Umbilical cord (tissue), 2 donors: ENCODE results near the gene PKDREJ. TPM values are rescaled to one million over a fixed set of nuclear protein-coding genes. Genes with fewer than 3 reads are reported as not detected.
"Not testable (repeated sequence)": the region's sequence is repeated elsewhere in the genome, so short reads cannot be mapped to it uniquely, and the experiment has no call there.

Source experiments
- DNase-seq: peaks from one replicate; pipeline ENCODE4 v3.0.0-alpha.2; 2015; ENCODE audit warnings: low spot score
- total RNA-seq: library from RNA; depleted of rRNA; stranded (reverse); fragments of >200 nt; gene quantifications from one replicate; pipeline ENCODE4 v1.2.3, GENCODE V29; 2014; ENCODE audit warnings: low replicate concordance; ENCODE audit not compliant: insufficient read depth

The PKDREJ gene
- total RNA-seq, 1 donor from 2014 or later: 2.4 TPM

GRCh38 chr22:46269564-46269963 is 6.4 kb upstream of the PKDREJ start:
- no peak for DNase-seq

- peak; percentile 86 for DNase-seq
Observed at GRCh38 chr22:46267431-46268279, 4.5 kb upstream of the PKDREJ start, which contains the start of gene TTC38. TTC38 (plus strand) TSS chr22:46268008; CDS start chr22:46268040, 32 bp downstream.

GRCh38 chr22:46265627-46266026 is 2.5 kb upstream of the PKDREJ start:
- not testable (repeated sequence) for DNase-seq

GRCh38 chr22:46264520-46264919 is 1.4 kb upstream of the PKDREJ start:
- not testable (repeated sequence) for DNase-seq

- DNase-seq: no peak
Observed at GRCh38 chr22:46262449-46263215, 511 bp downstream of the PKDREJ start.

- DNase-seq: no peak
Observed at GRCh38 chr22:46260038-46260437, 3.1 kb downstream of the PKDREJ start.

GRCh38 chr22:46259374-46259773 is 3.8 kb downstream of the PKDREJ start:
- no peak for DNase-seq

- DNase-seq: no peak
Observed at GRCh38 chr22:46256358-46256958, 6.7 kb downstream of the PKDREJ start.

GRCh38 chr22:46251816-46252380 is 11.2 kb downstream of the PKDREJ start:
- no peak for DNase-seq

- no peak for DNase-seq
Observed at GRCh38 chr22:46251266-46251665, 11.9 kb downstream of the PKDREJ start.

- no peak for DNase-seq
Observed at GRCh38 chr22:46250783-46251125, 12.4 kb downstream of the PKDREJ start.

- DNase-seq: peak; percentile 88
Observed at GRCh38 chr22:46250035-46250782, 12.9 kb downstream of the PKDREJ start, which contains the start of gene CDPF1. CDPF1 (minus strand) TSS chr22:46250293; CDS start chr22:46248284, 2,009 bp downstream.

- no peak for DNase-seq
Observed at GRCh38 chr22:46247443-46247975, 15.6 kb downstream of the PKDREJ start.

GRCh38 chr22:46246178-46246577 is 17.0 kb downstream of the PKDREJ start:
- no peak for DNase-seq

GRCh38 chr22:46245511-46245910 is 17.6 kb downstream of the PKDREJ start:
- DNase-seq: no peak

- no peak for DNase-seq
Observed at GRCh38 chr22:46244771-46245170, 18.4 kb downstream of the PKDREJ start.

GRCh38 chr22:46242076-46242475 is 21.1 kb downstream of the PKDREJ start:
- DNase-seq: no peak

- no peak for DNase-seq
Observed at GRCh38 chr22:46241396-46242007, 21.6 kb downstream of the PKDREJ start.

- no peak for DNase-seq
Observed at GRCh38 chr22:46240907-46241306, 22.2 kb downstream of the PKDREJ start.

GRCh38 chr22:46240506-46240905 is 22.6 kb downstream of the PKDREJ start:
- no peak for DNase-seq
